SK-N-DZ (cell line): ENCODE measurements around the gene ROCK2.
"Not testable (repeated sequence)": the region's sequence is repeated elsewhere in the genome, so short reads cannot be mapped to it uniquely, and the experiment has no call there.

Experiments
- DNase-seq: peaks from one replicate; pipeline ENCODE4 v3.0.0-alpha.2; 2015; ENCODE audit warnings: low spot score

The ROCK2 gene

GRCh38 chr2:11239666-11240462 lies 104.6 kb downstream of the ROCK2 start:
- no peak for DNase-seq

GRCh38 chr2:11239147-11239546 lies 105.3 kb downstream of the ROCK2 start:
- no peak for DNase-seq

GRCh38 chr2:11237122-11237521 lies 107.3 kb downstream of the ROCK2 start:
- DNase-seq, result no peak

GRCh38 chr2:11236335-11236734 lies 108.1 kb downstream of the ROCK2 start:
- no peak for DNase-seq

- no peak for DNase-seq
Observed at GRCh38 chr2:11235583-11235982, 108.9 kb downstream of the ROCK2 start.

GRCh38 chr2:11234309-11234708 lies 110.1 kb downstream of the ROCK2 start:
- DNase-seq, result no peak

- DNase-seq, result not testable (repeated sequence)
Observed at GRCh38 chr2:11231193-11231592, 113.2 kb downstream of the ROCK2 start.

GRCh38 chr2:11228692-11229091 lies 115.7 kb downstream of the ROCK2 start:
- no peak for DNase-seq

GRCh38 chr2:11227595-11227994 lies 116.8 kb downstream of the ROCK2 start:
- DNase-seq, result no peak

GRCh38 chr2:11224887-11225286 lies 119.5 kb downstream of the ROCK2 start:
- DNase-seq, result no peak

GRCh38 chr2:11222845-11223244 lies 121.6 kb downstream of the ROCK2 start:
- DNase-seq, result no peak

GRCh38 chr2:11220445-11220844 lies 124.0 kb downstream of the ROCK2 start:
- DNase-seq, result no peak

GRCh38 chr2:11215407-11215806 lies 129.0 kb downstream of the ROCK2 start:
- DNase-seq, result no peak

- no peak for DNase-seq
Observed at GRCh38 chr2:11214770-11215169, 129.7 kb downstream of the ROCK2 start.

- DNase-seq, result no peak
Observed at GRCh38 chr2:11213975-11214374, 130.5 kb downstream of the ROCK2 start.

GRCh38 chr2:11213090-11213638 lies 131.3 kb downstream of the ROCK2 start:
- no peak for DNase-seq

GRCh38 chr2:11212645-11213044 lies 131.8 kb downstream of the ROCK2 start:
- no peak for DNase-seq

GRCh38 chr2:11208083-11208482 lies 136.4 kb downstream of the ROCK2 start:
- no peak for DNase-seq

- no peak for DNase-seq
Observed at GRCh38 chr2:11203480-11203879, 141.0 kb downstream of the ROCK2 start.

- DNase-seq, result no peak
Observed at GRCh38 chr2:11201969-11202368, 142.5 kb downstream of the ROCK2 start.

- no peak for DNase-seq
Observed at GRCh38 chr2:11200651-11201050, 143.8 kb downstream of the ROCK2 start.

GRCh38 chr2:11196246-11196645 lies 148.2 kb downstream of the ROCK2 start:
- DNase-seq, result no peak

GRCh38 chr2:11187731-11188130 lies 156.7 kb downstream of the ROCK2 start:
- DNase-seq, result no peak
